ENCODE measurements around the gene EIF2AK3. TPM values are rescaled to one million over a fixed set of nuclear protein-coding genes. Genes with fewer than 3 reads are reported as not detected.
A peak's percentile ranks its signal among the peaks of the same experiment; 100 is the strongest.

Gene EIF2AK3
- total RNA-seq, 4 donors from 2014 or later: 16.4 to 29.9 (median 18.6) TPM

GRCh38 chr2:88545118-88545517 lies 82.1 kb downstream of the EIF2AK3 start:
- DNase-seq (ENCODE audit: low spot score in 2 of 2): no peak
- WGBS, 2 donors: 82 to 87% methylated on average over 5 of the region's 5 CpGs
- no peak overlapping the region for H3K4me3 ChIP-seq (ENCODE audit: low read depth, poor library complexity, severe bottlenecking)
- intact Hi-C loops (cut with DNase I; ENCODE audit: low total_unique reads): no loop called here
- no peak for TF ChIP-seq CTCF (IDR thresholded peaks at IDR 0.05)
- no peak for TF ChIP-seq POLR2A (IDR thresholded peaks at IDR 0.05)

GRCh38 chr2:88543541-88544057 lies 83.7 kb downstream of the EIF2AK3 start:
- H3K4me3 ChIP-seq (ENCODE audit: low read depth, poor library complexity, severe bottlenecking): no peak overlapping the region
- 78% methylated on average over 6 of the region's 6 CpGs for WGBS, 2 donors
- DNase-seq (ENCODE audit: low spot score in 2 of 2): peak in 1 of 2 donors; percentile 68
- intact Hi-C loops (cut with DNase I; ENCODE audit: low total_unique reads): no loop called here
- TF ChIP-seq CTCF (IDR thresholded peaks at IDR 0.05): no peak
- TF ChIP-seq POLR2A (IDR thresholded peaks at IDR 0.05): no peak

- peak in 1 of 2 donors; percentile 67 for DNase-seq (ENCODE audit: low spot score in 2 of 2)
- no peak overlapping the region for H3K4me3 ChIP-seq (ENCODE audit: low read depth, poor library complexity, severe bottlenecking)
- intact Hi-C loops (cut with DNase I; ENCODE audit: low total_unique reads): no loop called here
- TF ChIP-seq POLR2A (IDR thresholded peaks at IDR 0.05) (no peak), CTCF (IDR thresholded peaks at IDR 0.05) (no peak)
- WGBS, 2 donors: 84 to 93% methylated on average over 6 of the region's 6 CpGs
These were observed 84.6 kb downstream of the EIF2AK3 start for GRCh38 chr2:88542668-88543067.

- H3K4me3 ChIP-seq (ENCODE audit: low read depth, poor library complexity, severe bottlenecking): no peak overlapping the region
- peak in 1 of 2 donors; percentile 32 for DNase-seq (ENCODE audit: low spot score in 2 of 2)
- intact Hi-C loops (cut with DNase I; ENCODE audit: low total_unique reads): no loop called here
- no peak for TF ChIP-seq POLR2A (IDR thresholded peaks at IDR 0.05)
- TF ChIP-seq CTCF (IDR thresholded peaks at IDR 0.05): no peak
- WGBS, 2 donors: 82 to 86% methylated on average over 2 of the region's 2 CpGs
These were observed 86.9 kb downstream of the EIF2AK3 start for GRCh38 chr2:88540346-88540745.

- DNase-seq (ENCODE audit: low spot score in 2 of 2): peak in 1 of 2 donors; percentile 48
- no peak overlapping the region for H3K4me3 ChIP-seq (ENCODE audit: low read depth, poor library complexity, severe bottlenecking)
- TF ChIP-seq CTCF (IDR thresholded peaks at IDR 0.05) (no peak), POLR2A (IDR thresholded peaks at IDR 0.05) (no peak)
- WGBS, 2 donors: 84 to 88% methylated on average over 11 of the region's 11 CpGs
- intact Hi-C loops (cut with DNase I; ENCODE audit: low total_unique reads): no loop called here
These were observed 88.8 kb downstream of the EIF2AK3 start for GRCh38 chr2:88538362-88538917.

GRCh38 chr2:88537640-88538039 lies 89.6 kb downstream of the EIF2AK3 start:
- WGBS, 2 donors: 58 to 63% methylated on average over 6 of the region's 6 CpGs
- H3K4me3 ChIP-seq (ENCODE audit: low read depth, poor library complexity, severe bottlenecking): no peak overlapping the region
- TF ChIP-seq CTCF (IDR thresholded peaks at IDR 0.05): no peak
- TF ChIP-seq POLR2A (IDR thresholded peaks at IDR 0.05): no peak
- DNase-seq (ENCODE audit: low spot score in 2 of 2): no peak
- intact Hi-C loops (cut with DNase I; ENCODE audit: low total_unique reads): no loop called here
